HCT116 (cell line): ENCODE results near the gene BTBD9. TPM values are rescaled to one million over a fixed set of nuclear protein-coding genes. Genes with fewer than 3 reads are reported as not detected.

ENCODE experiments used
- ATAC-seq: fragments of 200-7000 bp; cut with Tn5 transposase; 2 replicates; pipeline ENCODE4 v1.9.1; 2020; ENCODE audit warnings: mild to moderate bottlenecking, moderate library complexity
- BruUV-seq: library from RNA; stranded (reverse); fragments of 400-500 nt; replicated peaks from 2 replicates; lab custom pipeline; 2021; lab: Mats Ljungman, UMichigan
- CTCF ChIA-PET: fragments of 300-600 bp; sonication (Branson Sonifier 250); formaldehyde crosslinking; loops from one replicate; lab custom pipeline; 2021; ENCODE audit warnings: antibody characterized with exemption; lab: Charles Lee
- POLR2A ChIA-PET: fragments of 300-600, 350-600 bp; sonication (Branson Sonifier 250); formaldehyde crosslinking; loops from one replicate; lab custom pipeline; 2021; ENCODE audit warnings: antibody characterized with exemption; lab: Charles Lee
- RAD21 ChIA-PET, 2 experiments: fragments of 300-600 bp; sonication (Branson Sonifier 250); formaldehyde crosslinking; loops; one replicate each; lab custom pipeline; 2023; ENCODE audit warnings: low total read pairs in 2 of 2; ENCODE audit not compliant: uncharacterized antibody in 2 of 2, unreplicated experiment in 2 of 2, low non-redundant PET in 1 of 2; lab: Charles Lee
- DNase-seq: peaks from one replicate; pipeline ENCODE4 v3.0.0-alpha.2; 2010; ENCODE audit warnings: low read depth, low spot score
- H2AFZ ChIP-seq: fragments of 200-600 bp; shearing (Covaris generic), sonication (generic); 2 replicates; pipeline ENCODE4 v1.6.1; 2017; ENCODE audit warnings: low read depth, mixed run types, mixed read lengths, antibody characterized with exemption, low read length; ENCODE audit not compliant: poor library complexity, severe bottlenecking
- H3K27ac ChIP-seq: 2 replicates; pipeline ENCODE4 v1.5.1; 2012; ENCODE audit warnings: low read depth, low read length
- H3K27me3 ChIP-seq: fragments of 200-600 bp; sonication (generic); 2 replicates; pipeline ENCODE4 v1.6.1; 2016; ENCODE audit warnings: mixed run types, low read length, mixed read lengths; ENCODE audit not compliant: insufficient read depth
- H3K36me3 ChIP-seq, 2 experiments: fragments of 200-500 bp in 1 of 2; fragments of 200-600 bp in 1 of 2; sonication (Bioruptor generic) in 1 of 2; sonication (generic) in 1 of 2; 2 replicates each; pipeline versions ENCODE4 v1.5.1 to v1.6.1; 2014 to 2016; ENCODE audit warnings: low read length in 2 of 2, inconsistent platforms in 1 of 2, mixed read lengths in 1 of 2, mixed run types in 1 of 2; ENCODE audit not compliant: insufficient read depth in 2 of 2, control insufficient read depth in 1 of 2
- H3K4me1 ChIP-seq, 2 experiments: fragments of 200-600 bp in 1 of 2; sonication (generic) in 1 of 2; 2 replicates each; pipeline versions ENCODE4 v1.5.1 to v1.6.1; 2012 to 2017; ENCODE audit warnings: low read length in 2 of 2, inconsistent platforms in 1 of 2, mild to moderate bottlenecking in 1 of 2, mixed read lengths in 1 of 2, mixed run types in 1 of 2, moderate library complexity in 1 of 2; ENCODE audit not compliant: insufficient read depth in 2 of 2, control insufficient read depth in 1 of 2
- H3K4me2 ChIP-seq: fragments of 200-600 bp; sonication (generic); 2 replicates; pipeline ENCODE4 v1.6.1; 2017; ENCODE audit warnings: mixed run types, low read length, mixed read lengths
- H3K4me3 ChIP-seq, 2 experiments: fragments of 200-600 bp in 1 of 2; sonication (generic) in 1 of 2; replicated peaks in 1 of 2; 2 replicates each; pipeline ENCODE4 v1.5.1; 2011 to 2016; ENCODE audit warnings: low read length in 2 of 2, control low read depth in 1 of 2, low read depth in 1 of 2, mild to moderate bottlenecking in 1 of 2, mixed read lengths in 1 of 2, mixed run types in 1 of 2
- H3K79me2 ChIP-seq: fragments of 200-600 bp; sonication (generic); 2 replicates; pipeline ENCODE4 v1.6.1; 2017; ENCODE audit warnings: mild to moderate bottlenecking, mixed run types, low read length, moderate library complexity, mixed read lengths; ENCODE audit not compliant: insufficient read depth
- H3K9ac ChIP-seq: fragments of 200-600 bp; sonication (generic); 2 replicates; pipeline ENCODE4 v1.6.1; 2016; ENCODE audit warnings: low read length, mixed read lengths
- H3K9me2 ChIP-seq: fragments of 200-600 bp; sonication (generic), shearing (Covaris generic); 2 replicates; pipeline ENCODE4 v1.6.1; 2017; ENCODE audit warnings: mixed run types, mild to moderate bottlenecking, moderate library complexity; ENCODE audit not compliant: insufficient read depth
- H3K9me3 ChIP-seq, 2 experiments: fragments of 200-500 bp in 1 of 2; fragments of 200-600 bp in 1 of 2; sonication (Bioruptor generic) in 1 of 2; sonication (generic) in 1 of 2; 2 replicates each; pipeline ENCODE4 v1.6.1; 2014 to 2017; ENCODE audit warnings: low read length in 2 of 2, mixed read lengths in 2 of 2, inconsistent platforms in 1 of 2, low read depth in 1 of 2, mild to moderate bottlenecking in 1 of 2, mixed run types in 1 of 2, moderate library complexity in 1 of 2; ENCODE audit not compliant: control insufficient read depth in 1 of 2, insufficient read depth in 1 of 2
- H4K20me1 ChIP-seq: fragments of 200-600 bp; sonication (generic), shearing (Covaris generic); 2 replicates; pipeline ENCODE4 v1.6.1; 2017; ENCODE audit warnings: mixed run types, mild to moderate bottlenecking, moderate library complexity; ENCODE audit not compliant: insufficient read depth
- ATF3 ChIP-seq: IDR thresholded peaks from 2 replicates; pipeline ENCODE4 v1.6.1; 2012
- EGR1 ChIP-seq: IDR thresholded peaks from 2 replicates; pipeline ENCODE4 v1.6.1; 2012; ENCODE audit warnings: low read depth
- RAD21 ChIP-seq: IDR thresholded peaks from 2 replicates; pipeline ENCODE4 v1.6.1; 2012; ENCODE audit warnings: low read depth, mild to moderate bottlenecking
- TCF7L2 ChIP-seq: IDR thresholded peaks from 2 replicates; pipeline ENCODE4 v1.7.0; 2011; ENCODE audit warnings: borderline replicate concordance, inconsistent platforms; ENCODE audit not compliant: insufficient read depth, insufficient read length; ENCODE audit errors: extremely low read depth
- YY1 ChIP-seq: IDR thresholded peaks from 2 replicates; pipeline ENCODE4 v1.6.1; 2011; ENCODE audit warnings: low read length, low read depth, moderate library complexity, mild to moderate bottlenecking; ENCODE audit not compliant: insufficient replicate concordance; ENCODE audit errors: extremely low read depth
- intact Hi-C: fragments of 100-400 bp; cut with micrococcal nuclease; formaldehyde crosslinking; loops from 2 replicates; pipeline ENCODE4 v1.10.0; 2022
- total RNA-seq: library from RNA; stranded (reverse); gene quantifications from one replicate; pipeline ENCODE4 v1.2.1, GENCODE V29; 2021; ENCODE audit not compliant: unreplicated experiment

The BTBD9 gene
- total RNA-seq, 1 experiment from 2014 or later = 10.9 TPM

GRCh38 chr6:38612143-38612965 lies 27.4 kb downstream of the BTBD9 start:
- no peak overlapping the region for H3K4me3 ChIP-seq
- H3K36me3 ChIP-seq = no peaks in the 10 kb centered on the region
- no peak overlapping the region for H3K4me2 ChIP-seq
- no peaks in the 10 kb centered on the region for H4K20me1 ChIP-seq
- TF ChIP-seq EGR1 = no peak
- no peaks in the 10 kb centered on the region for H3K9me3 ChIP-seq
- H3K9ac ChIP-seq = no peak overlapping the region
- intact Hi-C loops = no loop called here
- H3K79me2 ChIP-seq = no peaks in the 10 kb centered on the region
- no TSS peak for BruUV-seq
- RAD21 ChIA-PET = no interaction called here
- H3K4me1 ChIP-seq = no peaks in the 10 kb centered on the region
- POLR2A ChIA-PET = no interaction called here
- H2AFZ ChIP-seq = no peak overlapping the region
- ATAC-seq = no peak
- no peaks in the 10 kb centered on the region for H3K9me2 ChIP-seq
- DNase-seq = no peak
- no peaks in the 10 kb centered on the region for H3K27me3 ChIP-seq
- H3K27ac ChIP-seq = no peak overlapping the region
- CTCF ChIA-PET = no interaction called here

DNA sequence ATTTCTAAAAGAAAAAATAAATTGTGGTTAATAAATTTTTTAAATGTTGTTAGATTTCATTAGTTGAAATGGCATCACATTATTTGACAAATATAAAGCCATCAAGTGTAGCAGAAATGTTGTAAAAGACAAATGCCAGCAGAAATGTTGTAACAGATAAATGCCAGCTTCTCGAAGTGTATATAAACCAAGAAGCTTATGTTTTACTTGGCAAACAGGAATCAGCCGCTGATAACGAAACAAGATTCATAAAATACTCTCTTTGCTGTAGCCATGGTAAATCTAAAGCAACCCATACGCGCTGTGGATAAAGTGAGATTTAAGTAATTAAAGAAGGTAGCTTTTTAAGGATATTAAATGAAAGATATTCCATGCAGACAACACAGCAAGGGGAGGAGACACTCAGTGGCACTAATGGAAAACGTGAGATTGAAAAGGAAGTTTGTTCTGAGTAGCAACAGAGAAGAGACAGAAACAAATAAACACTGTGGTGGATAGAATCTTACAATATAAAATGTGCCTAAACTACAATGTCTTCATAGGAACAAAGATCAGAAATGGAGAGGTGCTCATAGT lies 29.6 kb downstream of the BTBD9 start:
- H3K4me3 ChIP-seq = no peak overlapping the region
- ChIA-PET RAD21 (no interaction called here), POLR2A (no interaction called here), CTCF (no interaction called here)
- no peaks in the 10 kb centered on the region for H3K4me1 ChIP-seq
- H3K4me2 ChIP-seq = no peak overlapping the region
- H3K79me2 ChIP-seq = no peaks in the 10 kb centered on the region
- no peaks in the 10 kb centered on the region for H3K27me3 ChIP-seq
- no peak overlapping the region for H3K27ac ChIP-seq
- DNase-seq (no peak), ATAC-seq (no peak)
- no peaks in the 10 kb centered on the region for H3K9me3 ChIP-seq
- intact Hi-C loops = no loop called here
- TF ChIP-seq ATF3 = no peak
- TF ChIP-seq TCF7L2 = no peak
- TF ChIP-seq RAD21 = no peak
- no peak for TF ChIP-seq YY1
- BruUV-seq = no TSS peak
- H3K36me3 ChIP-seq = no peaks in the 10 kb centered on the region
- H2AFZ ChIP-seq = no peak overlapping the region
- H4K20me1 ChIP-seq = no peaks in the 10 kb centered on the region
- no peak overlapping the region for H3K9ac ChIP-seq
- no peaks in the 10 kb centered on the region for H3K9me2 ChIP-seq
